Stimulated activated CD4-positive, alpha-beta T cell treated with anti-CD3 and anti-CD28 coated beads, Interleukin-2, amount 100 ng/mL, for 4 hours (primary cell): ENCODE measurements around the gene UCK1.
A peak's percentile ranks its signal among the peaks of the same experiment; 100 is the strongest.

Experiments
- DNase-seq: peaks from one replicate; pipeline ENCODE4 v3.0.0-alpha.2; 2020; ENCODE audit warnings: low read depth

UCK1 gene

DNA sequence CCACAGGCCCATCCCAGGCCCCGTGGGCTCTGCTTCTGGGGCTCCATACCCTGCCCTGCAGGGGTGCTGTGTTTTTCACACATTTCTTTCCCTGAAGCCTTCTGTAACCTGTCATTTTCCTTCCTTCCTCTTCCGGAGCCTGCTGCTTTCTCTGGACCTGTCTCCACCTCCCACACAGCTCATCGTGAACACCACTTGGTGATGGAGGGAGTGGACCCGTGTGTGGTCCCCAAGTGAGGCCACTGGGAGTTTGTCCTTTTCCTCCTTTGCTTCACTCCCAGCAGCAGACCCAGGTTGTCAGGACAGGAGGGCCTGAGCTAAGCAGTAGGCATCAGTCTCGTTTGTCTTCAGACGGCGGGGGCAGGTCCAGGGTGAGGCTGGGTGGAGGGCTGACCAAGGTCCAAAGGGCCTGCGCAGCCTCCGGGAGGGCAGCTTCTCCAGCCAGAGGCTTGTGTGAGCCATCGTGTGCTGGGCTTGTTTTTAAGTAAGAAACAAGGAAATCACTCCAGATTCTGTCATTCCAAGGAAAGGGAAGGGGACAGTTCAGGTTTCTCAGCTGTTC is 34.1 kb downstream of the UCK1 start:
- DNase-seq, result no peak

DNA sequence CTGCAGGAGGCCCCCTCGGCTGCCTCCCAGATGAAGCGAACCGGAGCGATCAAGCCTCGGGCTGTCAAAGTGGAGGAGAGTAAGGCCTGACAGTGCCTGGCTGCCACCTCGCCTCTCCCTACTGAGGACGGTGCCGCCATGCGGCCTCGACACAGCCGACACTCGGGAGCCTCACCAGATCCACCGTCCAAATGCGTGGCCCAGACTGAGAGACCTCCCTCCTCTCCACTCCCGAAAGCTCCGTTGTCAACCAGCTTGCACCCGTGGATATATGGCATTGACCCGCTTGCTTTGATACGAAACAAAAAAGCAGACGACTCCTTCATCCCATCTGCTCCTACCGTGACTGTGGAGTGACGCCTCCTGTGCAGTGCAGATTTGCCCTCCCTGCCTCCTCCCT is 35.3 kb downstream of the UCK1 start:
- DNase-seq, result no peak

DNA sequence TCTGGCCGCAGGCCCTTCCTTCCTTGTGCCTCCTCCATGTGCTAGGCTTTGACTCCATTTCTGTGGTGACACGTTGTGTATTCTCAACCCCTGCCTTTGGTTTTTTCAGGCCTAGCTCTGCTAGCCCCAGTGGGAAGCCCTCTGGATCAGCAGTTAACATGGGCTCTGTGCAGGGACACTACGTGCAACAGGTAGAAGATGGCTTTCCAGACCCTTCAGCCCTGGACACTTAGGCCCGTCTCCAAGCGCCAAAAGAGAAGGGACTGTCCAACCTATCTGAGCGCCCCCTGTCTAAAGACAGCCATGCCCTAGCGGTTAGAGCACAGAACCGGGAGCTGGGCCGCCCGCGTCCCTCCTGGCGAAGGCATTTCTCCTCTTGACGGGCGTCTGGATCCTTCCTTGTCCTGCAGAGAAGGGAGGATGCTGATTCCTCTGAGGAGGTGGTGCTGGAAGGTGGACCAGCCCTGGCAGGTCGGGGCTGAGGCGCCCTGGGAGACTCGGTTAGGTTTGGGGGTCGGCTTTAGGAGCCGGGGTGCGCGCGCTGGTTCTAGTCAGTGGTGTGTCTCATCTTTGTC is 36.7 kb downstream of the UCK1 start:
- DNase-seq, result no peak

DNA sequence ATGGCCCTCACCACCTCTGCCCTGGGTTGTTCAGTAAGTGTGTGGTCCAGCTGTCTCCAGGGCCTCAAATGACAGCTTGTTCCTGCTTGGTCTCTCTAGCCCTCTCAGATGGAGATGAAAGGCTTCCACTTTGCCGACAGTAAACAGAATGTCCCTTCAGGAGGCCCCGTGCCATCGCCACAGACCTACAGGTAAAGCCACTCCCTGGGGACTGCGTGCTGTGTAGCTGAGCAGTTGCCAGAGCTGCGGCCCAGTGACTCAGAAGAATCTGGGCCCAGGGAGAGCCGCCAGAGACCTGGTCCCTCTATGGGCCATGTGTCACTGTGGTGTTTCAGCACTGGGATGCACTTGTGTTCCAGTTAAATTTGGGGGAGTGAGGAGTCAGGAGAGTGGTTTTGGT is 39.0 kb downstream of the UCK1 start:
- no peak for DNase-seq

DNA sequence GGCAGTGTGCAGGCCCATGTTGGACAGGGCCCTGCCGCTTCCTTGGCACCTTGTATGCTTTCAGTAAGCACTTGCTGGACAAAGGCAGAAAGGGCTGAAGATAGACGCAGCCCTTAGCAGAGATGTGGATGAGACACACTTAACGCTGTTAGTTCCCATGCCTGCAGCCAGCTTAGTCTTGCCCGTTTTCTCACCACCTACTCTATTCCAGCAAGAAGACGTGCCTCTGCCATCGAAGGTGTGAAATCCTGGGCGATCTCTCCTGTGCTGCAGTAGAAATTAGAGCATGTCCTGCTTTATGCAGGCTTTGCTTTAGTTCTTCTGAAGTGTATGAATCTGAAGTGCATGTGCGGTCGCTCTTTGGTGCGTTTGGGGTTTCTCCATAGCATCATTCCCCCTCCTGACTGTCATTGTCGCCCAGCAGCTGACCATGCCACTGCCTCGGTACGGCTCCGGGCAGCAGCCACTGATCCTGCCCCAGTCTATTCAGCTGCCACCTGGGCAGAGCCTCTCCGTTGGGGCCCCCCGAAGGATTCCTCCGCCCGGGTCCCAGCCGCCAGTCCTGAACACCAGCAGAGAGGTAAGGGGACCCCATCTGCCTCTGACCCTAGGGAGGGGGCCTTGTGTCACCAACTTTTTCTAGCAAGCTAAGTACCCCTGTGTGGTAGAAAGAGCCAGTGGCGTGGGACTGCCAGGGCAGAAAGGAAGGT is 39.9 kb downstream of the UCK1 start:
- no peak for DNase-seq

DNA sequence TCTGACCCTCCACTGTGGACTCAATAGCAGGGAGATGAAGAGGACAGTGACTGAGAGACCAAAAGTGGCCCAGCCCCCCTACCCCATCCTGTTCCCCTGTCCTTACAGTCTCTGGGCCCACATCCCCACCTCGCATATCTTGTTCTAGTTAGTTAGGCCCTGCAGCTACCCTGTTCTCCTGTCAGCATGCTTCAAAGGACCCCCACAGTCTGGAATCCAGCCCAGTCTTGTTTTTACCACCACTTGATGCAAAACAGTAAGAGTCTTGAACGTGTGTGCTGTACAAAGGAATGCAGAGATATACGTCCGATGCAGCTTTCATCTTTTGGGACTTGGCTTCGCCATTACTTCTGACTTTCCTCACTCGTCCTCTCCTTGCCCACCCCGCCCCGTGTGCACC is 40.5 kb downstream of the UCK1 start:
- no peak for DNase-seq

DNA sequence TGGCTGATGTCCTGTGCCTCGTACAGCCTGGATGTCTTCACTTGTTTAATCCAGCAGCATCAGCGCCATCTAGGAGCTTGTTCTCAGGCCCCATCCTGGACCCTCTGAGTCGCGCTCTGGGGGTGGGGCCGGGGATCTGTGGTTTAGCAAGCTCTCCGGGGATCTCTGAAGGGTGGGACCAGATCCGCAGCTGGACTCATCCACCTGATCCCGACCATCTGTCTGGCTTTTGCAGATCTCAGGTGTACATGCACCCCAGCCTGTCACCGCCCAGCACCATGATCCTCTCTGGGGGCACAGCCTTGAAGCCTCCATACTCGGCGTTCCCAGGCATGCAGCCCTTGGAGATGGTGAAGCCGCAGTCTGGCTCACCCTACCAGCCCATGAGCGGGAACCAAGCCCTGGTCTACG is 43.4 kb downstream of the UCK1 start:
- DNase-seq, result no peak

DNA sequence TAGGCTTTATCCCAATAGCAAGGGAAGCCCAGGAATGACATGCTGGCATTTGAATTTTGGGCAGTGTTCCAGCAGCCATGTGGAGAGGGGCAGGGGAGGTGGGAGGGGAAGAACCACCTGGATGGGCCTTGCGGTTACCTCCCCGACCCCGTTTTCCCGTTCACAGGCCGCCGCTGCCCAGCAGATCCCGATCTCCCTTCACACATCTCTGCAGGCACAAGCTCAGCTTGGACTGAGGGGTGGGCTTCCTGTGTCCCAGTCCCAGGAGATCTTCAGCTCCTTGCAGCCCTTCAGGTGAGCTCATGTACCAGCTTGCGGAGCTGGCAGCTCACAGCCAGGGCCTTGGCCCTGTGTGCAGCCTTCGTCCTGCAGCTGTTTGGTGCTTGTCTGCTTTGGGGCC is 44.1 kb downstream of the UCK1 start:
- DNase-seq, result no peak

DNA sequence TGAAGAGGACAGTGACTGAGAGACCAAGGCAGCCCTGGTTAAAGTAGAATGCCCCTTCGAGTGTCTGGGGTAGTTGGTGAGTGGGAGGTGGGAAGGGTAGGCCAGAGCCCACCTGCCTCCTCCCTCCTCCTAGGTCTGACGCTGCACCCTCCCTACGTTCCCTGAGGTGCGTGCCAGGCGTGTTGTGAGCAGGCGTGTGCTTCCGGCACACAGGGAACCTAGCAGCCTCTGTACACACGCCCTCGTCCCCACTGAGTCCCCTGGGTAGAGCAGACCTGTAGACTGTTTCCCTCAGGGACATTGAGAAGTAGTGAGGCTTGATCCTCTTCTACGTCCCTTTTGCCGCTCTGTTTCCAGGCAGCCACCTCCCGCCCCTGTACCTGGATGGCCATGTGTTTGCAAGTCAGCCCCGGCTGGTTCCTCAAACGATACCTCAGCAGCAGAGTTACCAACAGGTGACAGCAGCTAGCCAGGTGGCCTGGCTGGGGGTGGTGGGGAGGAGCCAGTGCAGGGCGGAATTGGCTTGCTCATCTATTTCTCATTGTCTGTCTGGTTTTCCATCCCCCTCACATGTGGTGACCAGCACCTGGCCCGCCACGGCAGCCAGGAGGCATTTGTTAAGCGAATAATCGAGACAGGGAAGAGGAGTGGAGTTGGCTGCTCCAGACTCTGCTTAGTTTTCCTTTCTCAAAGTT is 45.2 kb downstream of the UCK1 start:
- DNase-seq, result no peak

DNA sequence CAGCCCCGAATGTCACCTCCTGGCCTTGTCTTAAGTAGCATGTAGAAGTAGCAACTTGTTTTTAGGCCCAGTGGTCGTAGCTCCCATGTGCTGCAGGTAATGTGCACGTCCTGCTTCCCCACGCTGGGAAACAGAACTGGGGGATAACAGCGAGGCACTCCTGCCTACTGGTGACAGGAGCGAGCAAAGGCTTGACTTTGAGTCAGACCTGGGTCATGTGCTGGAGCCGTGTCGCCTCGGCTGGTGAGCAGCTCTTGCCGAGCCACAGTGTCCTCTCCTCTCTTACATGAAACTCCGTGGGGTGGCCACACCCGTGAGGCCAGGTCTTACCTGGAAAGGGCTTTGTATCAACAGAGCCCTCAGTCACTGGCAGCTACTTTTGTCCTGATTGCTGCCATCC is 45.9 kb downstream of the UCK1 start:
- DNase-seq, result no peak

DNA sequence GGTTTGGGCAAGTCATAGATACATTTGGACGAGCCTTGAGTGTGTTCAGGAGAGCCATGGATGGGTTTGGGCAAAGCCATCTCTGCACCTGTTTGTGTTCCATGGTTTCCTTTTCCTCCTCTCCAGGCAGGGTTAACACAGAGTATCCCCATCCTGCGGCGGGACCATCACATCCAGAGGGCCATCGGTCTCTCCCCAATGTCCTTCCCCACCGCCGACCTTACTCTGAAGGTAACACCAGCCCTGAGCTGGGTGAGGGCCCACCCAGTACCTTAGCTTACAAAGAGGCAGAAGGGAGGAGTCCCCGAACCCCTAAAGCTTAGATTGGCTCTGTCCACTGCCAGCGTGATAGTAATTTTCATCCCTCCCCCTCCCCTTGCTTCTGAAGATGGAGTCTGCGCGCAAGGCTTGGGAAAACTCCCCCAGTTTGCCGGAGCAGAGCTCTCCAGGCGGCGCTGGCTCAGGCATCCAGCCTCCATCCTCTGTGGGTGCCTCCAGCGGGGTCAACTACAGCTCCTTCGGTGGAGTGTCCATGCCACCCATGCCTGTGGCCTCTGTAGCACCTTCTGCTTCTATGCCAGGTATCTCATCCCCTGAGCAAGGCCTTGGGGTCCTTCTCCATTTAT is 46.4 kb downstream of the UCK1 start:
- DNase-seq, result no peak

DNA sequence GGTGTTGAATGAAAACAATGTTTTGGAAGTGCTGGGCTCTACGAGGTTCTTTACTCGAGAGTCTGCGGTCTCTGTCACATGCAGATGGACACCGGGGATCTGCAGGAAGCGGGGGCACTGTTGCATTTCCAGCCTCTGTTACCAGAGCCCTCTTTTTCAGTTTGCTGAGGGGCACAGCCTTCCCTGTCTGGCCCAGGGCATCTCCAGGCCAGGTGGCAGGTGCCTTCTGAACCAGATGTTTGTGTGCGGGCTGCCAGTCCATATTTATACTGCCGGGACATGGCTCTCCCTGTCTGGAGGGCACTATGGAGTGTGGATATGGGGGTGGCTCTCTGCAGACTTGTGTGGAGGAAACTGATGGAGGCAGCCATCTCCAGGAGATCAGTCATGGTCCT is 47.0 kb downstream of the UCK1 start:
- DNase-seq, result no peak

DNA sequence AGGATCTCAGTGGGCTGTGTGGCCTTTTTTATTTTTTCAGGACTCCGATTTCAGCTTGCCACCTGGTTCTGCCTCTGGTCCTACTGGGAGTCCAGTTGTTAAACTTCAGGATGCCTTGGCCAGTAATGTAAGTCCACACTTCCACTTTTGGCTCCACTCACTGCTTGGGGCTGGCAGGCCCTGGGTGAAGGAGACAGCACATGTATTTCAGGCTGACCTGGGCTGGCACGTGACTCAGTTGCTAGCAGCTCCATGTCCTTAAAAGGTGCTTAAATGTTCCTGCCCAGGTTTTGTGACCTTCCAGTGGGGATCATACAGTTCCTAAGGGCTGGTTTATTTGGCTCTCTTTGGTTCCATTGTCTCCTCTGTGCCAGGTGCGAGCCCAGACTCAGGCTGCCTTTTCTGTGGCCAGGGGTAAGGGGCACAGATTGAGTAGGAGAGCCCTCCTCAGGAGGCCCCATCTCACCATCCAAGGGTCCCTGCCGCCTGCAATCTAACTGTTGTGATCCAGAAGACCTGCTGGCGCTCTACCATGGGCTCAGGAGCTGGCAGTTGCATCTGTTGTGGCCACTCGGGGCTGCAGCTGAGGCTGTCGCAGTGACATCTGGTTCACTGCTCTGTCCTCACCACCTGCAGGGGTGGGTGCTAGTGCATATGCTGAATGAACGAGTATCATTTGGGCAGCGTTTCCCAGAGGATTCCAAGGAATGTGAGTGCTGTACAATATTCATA is 47.6 kb downstream of the UCK1 start:
- no peak for DNase-seq

DNA sequence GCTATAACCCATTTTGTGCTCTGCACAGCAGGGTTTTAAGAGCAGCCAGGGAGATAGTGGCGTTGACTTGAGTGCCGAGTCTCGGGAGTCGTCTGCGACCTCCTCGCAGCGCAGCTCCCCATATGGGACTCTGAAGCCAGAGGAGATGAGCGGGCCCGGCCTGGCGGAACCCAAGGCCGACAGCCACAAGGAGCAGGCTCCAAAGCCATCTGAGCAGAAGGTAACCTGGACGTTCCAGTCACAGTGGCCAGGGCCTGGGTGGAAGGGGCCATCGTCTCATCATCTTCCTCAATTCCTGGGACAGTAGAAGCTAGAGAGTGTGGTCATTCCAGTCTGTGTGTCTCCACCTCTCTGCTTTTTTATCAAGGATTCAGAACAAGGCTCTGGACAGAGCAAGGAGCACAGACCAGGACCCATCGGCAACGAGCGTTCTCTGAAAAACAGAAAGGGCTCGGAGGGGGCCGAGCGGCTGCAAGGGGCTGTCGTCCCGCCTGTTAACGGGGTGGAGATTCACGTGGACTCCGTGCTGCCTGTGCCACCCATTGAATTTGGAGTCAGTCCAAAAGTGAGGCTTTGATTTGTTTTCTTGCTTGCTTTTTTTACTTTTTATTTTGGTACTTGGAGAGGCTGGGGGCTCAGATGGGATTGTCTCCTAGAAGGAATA is 48.6 kb downstream of the UCK1 start:
- no peak for DNase-seq

DNA sequence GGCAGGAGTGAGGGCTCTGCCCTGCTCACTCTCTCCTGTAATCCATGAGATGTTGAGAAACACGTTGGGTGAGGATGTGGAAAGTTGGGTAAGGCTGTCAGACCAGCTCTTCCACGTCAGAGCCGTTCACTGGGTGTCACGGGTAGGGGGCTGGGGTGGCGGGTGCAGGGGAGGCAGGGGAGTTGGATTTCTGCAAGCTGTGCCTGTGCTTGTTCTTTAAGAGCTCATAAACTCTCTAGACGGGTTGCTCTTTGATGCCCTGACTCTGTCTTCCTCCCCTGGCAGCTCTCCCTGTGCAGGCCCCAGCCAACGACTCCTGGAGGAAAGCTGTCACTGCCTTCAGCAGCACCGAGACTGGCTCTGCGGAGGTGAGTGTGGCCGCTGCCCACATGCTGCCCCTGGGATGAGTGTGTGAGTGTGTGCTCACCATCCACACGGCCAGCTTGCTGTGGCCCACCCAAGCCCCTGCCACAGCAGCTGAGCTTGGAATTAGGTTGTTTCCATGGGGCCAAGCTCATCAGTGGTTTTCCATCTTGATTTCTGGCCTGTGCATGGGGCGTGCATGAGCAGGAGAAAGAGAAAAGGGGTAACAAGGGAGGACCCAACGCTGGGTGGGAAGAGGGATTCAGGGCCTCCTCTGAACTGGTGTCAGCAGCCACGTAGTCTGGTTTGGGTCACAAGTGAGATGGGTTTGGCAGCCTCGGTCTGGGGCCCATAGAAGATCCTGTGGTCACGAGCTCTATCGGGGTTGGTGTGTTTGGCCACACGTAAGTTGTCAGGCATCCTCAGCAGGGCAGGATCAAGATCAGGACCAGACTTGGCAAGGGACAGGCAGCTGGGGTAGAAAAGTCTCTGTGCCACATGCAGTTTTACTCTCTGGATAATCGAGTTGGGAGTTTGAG is 49.4 kb downstream of the UCK1 start:
- DNase-seq, result no peak

DNA sequence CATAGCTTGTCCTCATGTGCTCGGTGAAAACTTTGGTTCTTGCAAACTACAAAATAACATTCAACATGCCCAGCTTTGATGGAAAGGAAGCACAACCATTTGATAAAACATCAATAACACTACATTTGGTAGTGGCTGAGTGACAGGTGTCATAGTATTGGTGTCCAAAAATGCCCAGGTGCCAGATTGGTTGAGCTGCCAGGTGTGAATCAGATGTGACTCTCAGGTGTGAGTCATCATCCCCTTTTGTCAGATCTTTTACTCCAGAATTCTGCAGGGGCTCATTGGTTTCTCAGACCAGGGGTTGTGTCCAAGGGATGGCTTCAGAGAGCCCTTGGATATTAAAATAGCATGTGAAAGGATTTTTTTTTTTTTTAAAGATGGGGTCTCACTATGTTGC is 50.8 kb downstream of the UCK1 start:
- DNase-seq, result no peak

DNA sequence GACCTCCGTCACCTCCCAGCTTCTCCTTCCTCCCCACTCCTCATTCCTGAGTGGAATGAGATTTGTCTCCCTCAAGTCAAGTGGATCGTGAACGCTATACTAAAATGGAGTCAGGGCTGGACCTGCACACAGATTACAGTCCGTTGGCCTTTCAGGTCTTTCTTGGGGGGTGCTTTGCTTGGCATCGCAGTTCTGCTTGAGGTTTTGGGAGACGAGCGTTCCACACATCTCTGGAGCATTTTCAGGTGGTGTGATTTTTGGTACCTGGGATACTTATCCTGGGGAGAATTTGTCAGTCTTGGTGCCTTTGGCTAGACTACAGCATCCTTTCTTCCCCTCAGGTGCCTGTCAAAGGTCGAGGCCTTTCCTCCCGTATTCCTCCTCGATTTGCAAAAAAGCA is 52.2 kb downstream of the UCK1 start:
- DNase-seq, result no peak

DNA sequence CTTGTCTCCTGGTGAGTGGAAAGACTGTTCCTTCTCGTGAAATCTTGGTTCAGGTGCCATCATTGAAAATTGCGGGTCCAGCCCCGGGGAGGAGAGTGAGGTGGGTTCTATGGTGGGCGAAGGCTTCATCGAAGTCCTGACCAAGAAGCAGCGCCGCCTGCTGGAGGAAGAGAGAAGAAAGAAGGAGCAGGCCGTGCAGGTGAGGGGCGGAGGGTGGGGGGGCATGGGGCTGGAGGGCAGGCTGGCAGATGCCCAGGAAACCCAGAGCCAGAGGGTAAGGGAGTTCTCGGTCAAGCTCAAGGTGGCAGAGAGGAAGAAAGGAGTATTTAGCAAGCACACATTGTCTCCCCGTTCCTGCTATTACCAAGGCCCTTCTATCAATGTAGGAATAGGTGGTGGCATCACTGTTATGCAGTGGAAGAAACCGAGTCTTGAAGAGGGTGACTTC is 52.6 kb downstream of the UCK1 start:
- peak; percentile 36 for DNase-seq

DNA sequence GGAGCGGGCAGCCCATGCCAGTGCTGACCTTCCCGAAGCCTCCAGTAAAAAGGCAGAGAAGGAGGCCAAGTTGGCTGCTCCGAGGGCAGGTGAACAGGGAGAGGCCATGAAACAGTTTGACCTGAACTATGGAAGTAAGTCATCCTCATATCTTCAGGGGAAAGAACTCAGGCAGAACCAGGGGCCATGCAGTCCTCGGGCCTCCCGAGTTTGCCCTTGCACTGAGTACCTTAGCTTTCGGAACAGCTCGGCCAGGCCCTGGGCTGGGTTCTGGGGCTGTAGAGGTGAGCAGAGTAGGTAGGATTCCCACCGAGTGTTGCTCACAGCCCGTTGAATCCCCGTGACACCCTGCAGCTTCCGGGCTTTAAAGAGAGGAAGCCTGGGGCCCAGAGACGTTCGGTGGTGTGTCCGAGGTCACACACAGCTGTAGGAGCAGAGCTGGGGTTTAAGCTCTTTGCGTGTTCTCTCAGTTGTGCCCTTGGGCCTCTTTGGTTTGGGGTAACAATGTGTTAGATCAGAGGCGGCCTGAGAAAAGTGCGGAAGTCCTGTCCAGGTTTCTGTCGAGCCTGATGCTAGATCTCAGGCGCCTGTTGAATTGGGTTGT is 53.1 kb downstream of the UCK1 start:
- DNase-seq, result no peak

DNA sequence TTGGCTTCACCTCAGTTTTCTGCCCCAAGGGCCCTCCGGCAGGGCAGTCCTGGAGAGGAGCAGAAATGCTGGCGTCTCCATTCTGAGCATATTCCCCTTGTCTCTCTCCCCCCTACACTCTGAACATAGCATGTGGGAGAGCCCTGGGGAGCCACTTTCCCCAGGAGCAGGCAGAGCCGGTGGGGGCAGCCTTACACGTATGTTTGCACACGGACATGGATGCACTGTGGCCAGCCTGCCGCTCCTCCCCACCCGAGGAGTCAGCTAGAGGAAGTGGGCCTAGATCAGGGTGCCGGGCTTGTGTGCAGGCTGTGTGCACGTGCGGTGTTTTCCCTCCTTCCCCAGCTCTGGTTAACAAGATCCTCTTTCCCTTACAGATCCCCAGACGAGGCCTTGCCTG is 53.7 kb downstream of the UCK1 start:
- DNase-seq, result no peak
